Measurements from ENCODE around the gene MIEF2. TPM values are rescaled to one million over a fixed set of nuclear protein-coding genes. Genes with fewer than 3 reads are reported as not detected.

The MIEF2 gene
- total and polyA plus RNA-seq, 10 of the 15 experiments (the other 5 are each of a cell fraction or from before 2014, with no cell fraction given) = 0.16 to 9.2 (median 4.1) TPM

- TF ChIP-seq ZBTB40 (IDR thresholded peaks at IDR 0.05; ENCODE audit: borderline replicate concordance) (no peak), ZBTB33 (IDR thresholded peaks at IDR 0.05) (no peak), TBL1XR1 (IDR thresholded peaks at IDR 0.05; ENCODE audit: low read depth, low read length) (no peak), MLLT1 (IDR thresholded peaks at IDR 0.05) (no peak)
These were observed 3.6 kb downstream of the MIEF2 start (continued) for GRCh38 chr17:18263885-18264682.

Data from GM12878 (cell line).